ENCODE measurements around the gene PCNX2.

The PCNX2 gene, protein sequence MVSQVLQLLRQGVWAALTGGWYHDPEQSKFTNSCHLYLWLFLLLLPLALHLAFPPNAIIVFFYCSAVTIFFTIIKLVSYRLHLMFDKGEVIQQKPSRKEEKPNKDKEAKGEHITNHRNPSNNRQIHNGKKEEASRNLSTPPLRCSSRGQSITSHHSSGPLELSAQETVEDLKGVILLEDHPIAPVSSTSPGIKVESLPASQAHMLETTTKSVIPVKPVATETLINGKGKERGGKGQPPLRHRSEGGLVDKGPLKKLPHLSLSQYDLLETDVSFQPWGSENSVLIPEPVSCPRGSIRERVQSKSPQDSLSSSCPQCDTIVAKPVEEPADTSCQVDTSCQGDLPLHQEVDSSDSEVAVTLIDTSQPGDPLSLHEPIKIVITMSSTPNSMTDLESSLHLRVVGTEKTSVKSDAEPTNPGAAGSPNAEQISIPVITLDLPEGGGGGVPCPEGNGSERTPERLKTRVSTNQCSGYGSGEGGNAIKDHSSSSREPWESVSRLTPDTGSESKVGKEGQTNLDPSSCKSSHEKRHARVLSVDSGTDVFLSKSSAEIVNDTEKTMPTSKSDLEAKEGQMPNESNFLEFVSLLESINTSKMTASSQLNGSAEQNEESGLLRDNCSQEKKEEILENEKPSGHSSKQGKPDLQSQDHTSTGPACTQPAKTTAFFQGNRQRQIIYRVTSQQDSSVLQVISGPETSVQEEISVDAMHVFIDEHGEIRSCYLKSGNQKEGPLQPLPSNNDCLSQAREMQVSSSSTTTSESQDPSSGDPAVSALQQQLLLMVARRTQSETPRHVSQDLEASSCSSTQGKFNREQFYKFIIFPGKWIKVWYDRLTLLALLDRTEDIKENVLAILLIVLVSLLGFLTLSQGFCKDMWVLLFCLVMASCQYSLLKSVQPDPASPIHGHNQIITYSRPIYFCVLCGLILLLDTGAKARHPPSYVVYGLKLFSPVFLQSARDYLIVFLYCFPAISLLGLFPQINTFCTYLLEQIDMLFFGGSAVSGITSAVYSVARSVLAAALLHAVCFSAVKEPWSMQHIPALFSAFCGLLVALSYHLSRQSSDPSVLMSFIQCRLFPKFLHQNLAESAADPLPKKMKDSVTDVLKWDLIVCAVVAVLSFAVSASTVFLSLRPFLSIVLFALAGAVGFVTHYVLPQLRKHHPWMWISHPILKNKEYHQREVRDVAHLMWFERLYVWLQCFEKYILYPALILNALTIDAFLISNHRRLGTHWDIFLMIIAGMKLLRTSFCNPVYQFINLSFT (N-terminal part only)

GRCh38 chr1:233295237-233295974 is at the start of gene PCNX2:
Gene PCNX2, minus strand, starts transcription at chr1:233295725. Its CDS starts 247 bp downstream, at chr1:233295478.
- DNase-seq: peak in 36 of 51 donors; percentile 5 to 61 (median 34)

DNA sequence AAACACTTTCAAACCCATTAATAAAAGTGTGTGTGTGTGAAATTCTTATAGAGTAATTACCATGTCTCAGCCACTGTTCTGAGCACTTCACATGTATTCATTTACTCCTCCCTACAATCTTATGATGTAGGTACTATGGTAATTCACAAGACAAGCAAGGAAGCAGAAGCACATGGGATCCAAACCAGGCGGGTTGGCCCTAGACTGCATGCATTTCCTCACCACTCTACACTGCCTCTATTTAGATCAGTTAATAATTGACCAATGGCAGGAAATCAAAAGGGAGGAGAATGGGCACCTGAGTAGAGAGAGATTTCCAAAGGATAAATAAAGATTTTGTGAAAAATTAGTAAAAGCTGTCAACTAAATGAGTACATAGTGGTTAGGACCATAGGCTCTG is 47.7 kb upstream of the PCNX2 start:
- no peak for DNase-seq

- no peak for DNase-seq
Measured at GRCh38 chr1:233342086-233342485, 46.6 kb upstream of the PCNX2 start.

GRCh38 chr1:233340966-233341516 is 45.5 kb upstream of the PCNX2 start:
- DNase-seq: no peak

GRCh38 chr1:233340031-233340555 is 44.6 kb upstream of the PCNX2 start:
- no peak for DNase-seq

DNA sequence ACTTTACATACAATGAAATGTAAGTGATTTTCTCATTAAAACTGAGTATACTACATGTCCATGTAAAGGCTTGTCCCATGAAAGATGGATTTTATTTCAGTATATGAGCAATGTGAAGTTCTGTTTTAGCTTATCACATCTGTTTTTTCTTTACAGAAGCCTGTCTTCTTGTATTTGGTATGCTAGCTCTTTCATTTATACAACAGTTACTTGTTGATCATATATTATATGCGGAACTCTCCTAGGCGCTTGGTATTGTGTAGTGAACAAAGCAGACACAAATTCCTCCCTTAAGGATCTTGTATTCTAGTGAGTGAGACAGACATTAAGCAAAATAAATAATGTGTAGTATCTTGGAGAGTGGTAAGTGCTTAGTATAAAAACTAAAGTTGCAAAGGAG is 42.6 kb upstream of the PCNX2 start:
- DNase-seq: no peak

DNA sequence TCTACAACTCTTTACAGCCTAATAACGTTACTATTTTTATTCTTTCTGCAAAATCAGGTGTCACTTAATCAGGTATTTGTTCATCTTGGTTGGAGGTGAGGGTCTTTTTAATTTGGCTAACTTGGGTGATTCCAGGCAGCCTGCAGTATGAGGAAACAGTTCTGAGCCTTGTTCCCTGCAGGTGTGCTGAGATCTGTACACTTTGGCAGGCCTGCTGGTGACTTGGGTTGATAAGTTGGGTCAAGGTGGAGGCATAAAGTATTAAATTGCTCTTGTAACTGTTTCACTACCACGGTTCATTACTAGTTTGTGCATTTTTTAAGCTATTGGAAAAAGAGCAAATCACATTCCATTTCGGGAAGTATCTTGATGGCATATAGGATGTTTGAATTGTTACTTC is 42.0 kb upstream of the PCNX2 start:
- no peak for DNase-seq

DNA sequence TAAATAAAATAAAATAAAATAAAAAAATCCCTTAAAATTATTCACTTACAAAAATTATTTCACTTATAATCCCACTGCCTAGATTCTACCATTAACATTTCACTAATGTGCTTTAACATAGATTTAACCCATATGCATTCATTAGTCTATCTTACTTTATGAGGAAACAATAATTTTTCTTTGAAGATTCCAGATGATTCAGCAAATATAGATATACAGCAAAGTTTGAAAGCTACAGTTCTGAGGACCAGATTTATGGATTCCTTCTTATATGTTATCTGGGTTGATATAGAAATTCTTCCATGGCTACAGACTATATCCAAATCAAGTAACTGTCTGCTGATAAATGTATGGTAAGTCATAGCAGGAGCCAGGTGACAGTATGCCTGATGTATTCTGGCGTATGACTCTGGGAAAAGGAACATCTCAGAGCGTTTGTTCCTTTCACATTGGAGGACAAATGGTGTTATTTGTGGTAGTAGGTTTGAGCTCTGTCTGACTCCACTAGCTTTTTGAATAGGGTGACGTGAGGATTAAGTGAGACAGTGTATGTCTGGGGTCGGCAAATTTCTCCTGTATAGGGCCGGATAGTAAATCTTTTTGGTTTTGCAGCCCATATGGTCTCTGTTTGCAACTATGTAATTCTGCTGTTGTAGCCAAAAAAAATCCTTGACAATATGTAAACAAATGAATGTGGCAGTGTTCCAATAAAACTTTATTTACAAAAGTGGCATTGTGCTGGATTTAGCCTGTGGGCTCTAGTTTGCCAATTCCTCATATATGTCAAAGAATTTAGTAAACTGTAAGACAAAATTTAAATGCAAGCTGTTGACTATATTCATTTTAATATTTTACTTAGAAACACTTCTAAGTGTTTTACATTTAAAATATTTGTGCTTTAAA is 41.3 kb upstream of the PCNX2 start:
- DNase-seq: no peak

DNA sequence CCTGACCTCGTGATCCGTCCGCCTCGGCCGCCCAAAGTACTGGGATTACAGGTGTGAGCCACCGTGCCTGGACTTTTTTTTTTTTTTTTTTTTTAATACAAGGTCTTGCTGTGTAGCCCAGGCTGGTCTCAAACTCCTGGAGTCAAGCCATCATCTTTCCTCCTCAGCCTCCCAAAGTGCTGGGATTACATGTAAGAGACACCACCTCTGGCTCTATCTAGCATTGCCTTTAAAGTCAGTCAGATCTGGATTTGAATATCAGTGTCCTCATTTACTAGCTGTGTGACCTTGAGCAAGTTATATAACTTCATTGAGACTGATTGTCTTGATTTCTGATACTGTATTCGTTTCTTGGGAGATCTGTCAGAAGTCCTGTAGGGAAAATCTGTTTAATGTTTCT is 38.6 kb upstream of the PCNX2 start:
- DNase-seq: no peak

- no peak for DNase-seq
Measured at GRCh38 chr1:233333086-233333485, 37.6 kb upstream of the PCNX2 start.

- DNase-seq: no peak
Measured at GRCh38 chr1:233331676-233332519, 36.4 kb upstream of the PCNX2 start.

DNA sequence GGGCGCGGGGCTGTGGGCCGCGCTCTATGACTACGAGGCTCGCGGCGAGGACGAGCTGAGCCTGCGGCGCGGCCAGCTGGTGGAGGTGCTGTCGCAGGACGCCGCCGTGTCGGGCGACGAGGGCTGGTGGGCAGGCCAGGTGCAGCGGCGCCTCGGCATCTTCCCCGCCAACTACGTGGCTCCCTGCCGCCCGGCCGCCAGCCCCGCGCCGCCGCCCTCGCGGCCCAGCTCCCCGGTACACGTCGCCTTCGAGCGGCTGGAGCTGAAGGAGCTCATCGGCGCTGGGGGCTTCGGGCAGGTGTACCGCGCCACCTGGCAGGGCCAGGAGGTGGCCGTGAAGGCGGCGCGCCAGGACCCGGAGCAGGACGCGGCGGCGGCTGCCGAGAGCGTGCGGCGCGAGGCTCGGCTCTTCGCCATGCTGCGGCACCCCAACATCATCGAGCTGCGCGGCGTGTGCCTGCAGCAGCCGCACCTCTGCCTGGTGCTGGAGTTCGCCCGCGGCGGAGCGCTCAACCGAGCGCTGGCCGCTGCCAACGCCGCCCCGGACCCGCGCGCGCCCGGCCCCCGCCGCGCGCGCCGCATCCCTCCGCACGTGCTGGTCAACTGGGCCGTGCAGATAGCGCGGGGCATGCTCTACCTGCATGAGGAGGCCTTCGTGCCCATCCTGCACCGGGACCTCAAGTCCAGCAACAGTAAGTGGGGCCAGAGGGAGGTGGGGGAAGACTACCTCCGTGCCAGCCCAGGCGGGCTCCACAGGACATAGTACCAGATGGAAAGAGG is 32.8 kb upstream of the PCNX2 start:
- peak in 7 of 51 donors; percentile 1 to 33 (median 14) for DNase-seq

DNA sequence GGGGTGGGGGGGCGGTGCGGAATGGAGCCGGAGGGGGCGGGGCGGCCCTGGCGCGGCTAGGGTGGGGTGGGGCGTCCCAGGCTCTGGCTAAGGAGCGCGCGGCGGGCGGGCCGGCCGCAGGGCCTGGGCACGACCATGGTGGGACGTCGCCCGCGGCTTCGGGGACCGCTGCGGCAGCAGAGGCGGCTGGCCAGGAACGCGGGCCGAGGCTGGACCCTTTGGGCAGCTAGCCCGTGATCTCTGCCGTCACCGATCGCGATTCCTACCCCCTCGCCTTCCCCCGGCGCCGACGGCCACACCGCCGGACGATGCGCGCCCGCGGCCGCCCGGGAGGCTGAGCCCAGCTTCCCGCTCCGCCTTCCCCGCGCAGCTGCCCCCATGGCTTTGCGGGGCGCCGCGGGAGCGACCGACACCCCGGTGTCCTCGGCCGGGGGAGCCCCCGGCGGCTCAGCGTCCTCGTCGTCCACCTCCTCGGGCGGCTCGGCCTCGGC is 32.2 kb upstream of the PCNX2 start, which contains the start of gene MAP3K21:
Gene MAP3K21, plus strand, starts transcription at position 74 of the 491 bp plus-strand sequence. Its CDS starts 305 bp downstream, at position 379.
- DNase-seq: peak in 1 of 51 donors; percentile 38

DNA sequence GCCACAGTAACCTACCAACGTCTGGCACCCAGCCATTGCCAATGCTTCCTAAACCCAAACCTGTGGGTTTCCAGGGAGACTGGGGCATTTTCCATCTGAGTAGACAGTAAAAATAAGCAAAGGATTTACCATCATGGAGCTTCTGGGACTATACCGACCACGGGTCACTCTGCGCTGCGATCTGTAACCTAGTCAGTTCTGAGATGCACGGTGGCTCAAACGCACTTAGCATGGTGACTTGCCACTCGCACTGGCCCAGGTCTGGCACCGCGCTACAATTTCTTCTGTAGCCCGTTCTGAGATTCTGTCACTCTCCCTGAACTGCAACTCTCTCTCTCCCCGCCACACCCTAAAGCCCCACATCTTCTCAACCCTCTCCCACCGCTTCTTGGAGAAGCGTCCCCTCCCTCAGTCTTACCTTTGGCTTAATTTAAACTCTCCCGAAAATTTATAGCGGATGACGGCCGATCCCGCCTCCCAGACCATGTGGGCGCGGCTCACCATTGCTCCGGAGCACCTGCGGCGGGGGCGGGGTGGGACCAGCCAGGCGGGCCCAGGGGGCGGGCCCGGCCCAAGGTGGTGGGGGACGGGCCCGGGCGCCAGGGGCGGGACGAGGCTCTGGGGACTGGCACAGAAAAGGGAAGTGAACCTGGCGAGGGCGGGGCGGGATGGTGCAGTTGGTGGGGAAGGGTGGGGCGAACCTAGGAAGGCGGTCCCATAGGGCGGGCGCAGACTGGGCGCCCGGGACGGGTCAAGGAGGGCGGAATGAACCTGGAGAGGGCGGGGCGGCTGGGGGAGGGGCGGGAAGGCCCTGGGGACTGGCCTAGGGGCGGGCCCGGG is 31.5 kb upstream of the PCNX2 start:
- DNase-seq: peak in 31 of 51 donors; percentile 16 to 76 (median 44)

- no peak for DNase-seq
Measured at GRCh38 chr1:233326319-233326718, 30.8 kb upstream of the PCNX2 start.

DNA sequence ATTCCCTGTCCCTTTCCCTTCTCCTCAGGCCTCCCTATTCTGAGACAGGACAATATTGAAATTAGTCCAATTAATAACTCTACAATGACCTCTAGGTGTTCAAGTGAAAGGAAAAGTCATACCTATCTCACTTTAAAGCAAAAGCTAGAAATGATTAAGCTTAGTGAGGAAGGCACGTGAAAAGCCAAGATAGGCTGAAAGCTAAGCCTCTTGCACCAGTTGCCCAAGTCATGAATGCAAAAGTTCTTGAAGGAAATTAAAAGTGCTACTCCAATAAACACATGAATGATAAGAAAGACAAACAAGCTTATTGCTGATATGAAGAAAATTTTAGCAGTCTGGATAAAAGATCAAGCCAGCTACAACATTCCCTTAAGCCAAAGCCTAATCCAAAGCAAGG is 28.2 kb upstream of the PCNX2 start:
- DNase-seq: no peak

All from hypothalamus (tissue), 51 donors.